Tibial nerve (tissue), 4 donors: Measurements from ENCODE around the gene CCRL2. TPM values are rescaled to one million over a fixed set of nuclear protein-coding genes. Genes with fewer than 3 reads are reported as not detected.
"Not testable (repeated sequence)": the region's sequence is repeated elsewhere in the genome, so short reads cannot be mapped to it uniquely, and the experiment has no call there.

ENCODE experiments used
- DNase-seq, 2 donors: peaks; one replicate each; pipeline ENCODE4 v3.0.0-alpha.2; 2019; ENCODE audit warnings: low spot score in 2 of 2
- H3K27ac ChIP-seq, 4 donors: fragments of 200-600 bp; sonication (generic) in 3 of 4; one replicate each; pipeline ENCODE4 v1.5.1; 2017 to 2019; ENCODE audit warnings: mild to moderate bottlenecking in 1 of 4
- H3K27me3 ChIP-seq, 2 donors: fragments of 200-600 bp; sonication (generic) in 1 of 2; one replicate each; pipeline versions ENCODE4 v1.5.1 to v1.6.0; 2017 to 2019
- H3K36me3 ChIP-seq, 3 donors: fragments of 200-600 bp; sonication (generic); one replicate each; pipeline ENCODE4 v1.5.1; 2018 to 2019
- H3K4me1 ChIP-seq, 4 donors: fragments of 200-600 bp; sonication (generic) in 3 of 4; one replicate each; pipeline ENCODE4 v1.5.1; 2017 to 2019
- H3K4me3 ChIP-seq, 4 donors: fragments of 200-600 bp; sonication (generic) in 3 of 4; one replicate each; pipeline ENCODE4 v1.5.1; 2017 to 2019; ENCODE audit warnings: mild to moderate bottlenecking in 1 of 4, moderate library complexity in 1 of 4
- H3K9me3 ChIP-seq, 4 donors: fragments of 200-600 bp; sonication (generic) in 3 of 4; one replicate each; pipeline ENCODE4 v1.5.1; 2017 to 2019
- EP300 ChIP-seq, 2 donors: sonication (generic); formaldehyde crosslinking; IDR thresholded peaks; one replicate each; pipeline ENCODE4 v1.6.1; 2017; ENCODE audit warnings: antibody characterized with exemption in 2 of 2, mild to moderate bottlenecking in 1 of 2
- POLR2A ChIP-seq, 2 donors: fragments of 450-650 bp; IDR thresholded peaks; one replicate each; pipeline ENCODE4 v1.6.1; 2017; ENCODE audit warnings: antibody characterized with exemption in 2 of 2, mild to moderate bottlenecking in 2 of 2, moderate library complexity in 2 of 2
- WGBS, 2 donors: methylation state at CpG; one replicate each; pipeline ENCODE4 v1.1.5; 2018; 5-methylcytosine and 5-hydroxymethylcytosine counted together
- total RNA-seq, 4 donors: library from RNA; depleted of rRNA; stranded (reverse); fragments of >200 nt; gene quantifications; one replicate each; pipeline ENCODE4 v1.1.0, GENCODE V29; 2016
- TF ChIP-seq, protein P1 (sequence below), 5 experiments: fragments of 200-600 bp in 3 of 5; fragments of 450-650 bp in 2 of 5; sonication (generic) in 3 of 5; IDR thresholded peaks; one replicate each; pipeline ENCODE4 v1.5.1; 2016 to 2019; ENCODE audit warnings: antibody characterized with exemption in 5 of 5, mild to moderate bottlenecking in 3 of 5, moderate library complexity in 2 of 5

CCRL2 gene
- total RNA-seq, 4 donors from 2014 or later = 1.3 to 2.7 (median 1.9) TPM

DNA sequence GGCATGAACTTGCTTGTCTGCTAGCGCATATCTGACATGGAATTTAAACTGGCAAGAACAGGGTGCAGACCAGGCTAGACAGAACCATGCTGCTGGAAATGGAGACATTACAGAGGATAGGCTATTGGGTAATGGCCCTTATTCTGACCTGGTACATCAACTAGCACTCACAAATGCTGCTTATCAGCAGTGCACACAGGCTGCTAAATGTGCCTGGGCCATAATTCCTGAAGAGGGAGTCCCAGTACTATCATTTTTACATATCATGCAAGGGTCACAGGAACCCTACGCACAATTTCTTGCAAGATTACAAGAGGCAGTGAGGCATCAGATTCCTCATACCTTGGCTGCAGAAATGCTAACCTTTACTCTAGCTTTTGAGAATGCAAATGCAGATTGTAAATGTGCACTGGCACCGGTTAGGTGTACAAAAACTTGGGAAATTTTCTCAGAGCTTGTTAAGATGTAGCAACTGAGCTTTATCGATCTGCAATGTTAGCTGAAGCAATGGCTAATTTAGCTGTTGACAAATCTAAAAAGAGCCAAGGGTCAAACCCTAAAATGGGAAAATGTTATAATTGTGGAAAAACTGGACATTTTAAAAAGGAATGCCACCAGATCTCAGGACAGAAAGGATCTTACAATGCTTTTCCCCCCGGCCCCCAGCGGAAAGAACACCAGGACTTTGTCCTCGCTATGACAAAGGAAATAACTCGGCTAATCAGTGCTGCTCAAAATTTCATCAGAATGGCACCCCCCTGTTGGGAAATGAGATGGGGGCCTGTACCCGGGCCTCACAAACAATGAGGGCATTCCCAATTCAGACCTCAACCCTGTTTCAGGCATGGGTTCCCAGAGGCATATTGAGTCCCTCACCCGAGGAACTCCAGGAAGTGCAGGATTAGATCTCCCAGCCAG, 21.1 kb downstream of the CCRL2 start:
- Histone ChIP-seq H3K4me3 (no peak overlapping the region), H3K27ac (no peak overlapping the region), H3K27me3 (no peaks in the 10 kb centered on the region), H3K4me1 (no peaks in the 10 kb centered on the region), H3K36me3 (no peaks in the 10 kb centered on the region), H3K9me3 (peaks cover 0 to 16% (median 0%) of the 10 kb centered on the region in 4 donors)
- WGBS, 2 donors = 70 to 77% methylated on average over 10 of the region's 10 CpGs
- TF ChIP-seq, protein P1, sequence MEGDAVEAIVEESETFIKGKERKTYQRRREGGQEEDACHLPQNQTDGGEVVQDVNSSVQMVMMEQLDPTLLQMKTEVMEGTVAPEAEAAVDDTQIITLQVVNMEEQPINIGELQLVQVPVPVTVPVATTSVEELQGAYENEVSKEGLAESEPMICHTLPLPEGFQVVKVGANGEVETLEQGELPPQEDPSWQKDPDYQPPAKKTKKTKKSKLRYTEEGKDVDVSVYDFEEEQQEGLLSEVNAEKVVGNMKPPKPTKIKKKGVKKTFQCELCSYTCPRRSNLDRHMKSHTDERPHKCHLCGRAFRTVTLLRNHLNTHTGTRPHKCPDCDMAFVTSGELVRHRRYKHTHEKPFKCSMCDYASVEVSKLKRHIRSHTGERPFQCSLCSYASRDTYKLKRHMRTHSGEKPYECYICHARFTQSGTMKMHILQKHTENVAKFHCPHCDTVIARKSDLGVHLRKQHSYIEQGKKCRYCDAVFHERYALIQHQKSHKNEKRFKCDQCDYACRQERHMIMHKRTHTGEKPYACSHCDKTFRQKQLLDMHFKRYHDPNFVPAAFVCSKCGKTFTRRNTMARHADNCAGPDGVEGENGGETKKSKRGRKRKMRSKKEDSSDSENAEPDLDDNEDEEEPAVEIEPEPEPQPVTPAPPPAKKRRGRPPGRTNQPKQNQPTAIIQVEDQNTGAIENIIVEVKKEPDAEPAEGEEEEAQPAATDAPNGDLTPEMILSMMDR (IDR thresholded peaks at IDR 0.05) = no peak
- TF ChIP-seq EP300 (IDR thresholded peaks at IDR 0.05) = no peak
- no peak for TF ChIP-seq POLR2A (IDR thresholded peaks at IDR 0.05)
- no peak for DNase-seq

DNA sequence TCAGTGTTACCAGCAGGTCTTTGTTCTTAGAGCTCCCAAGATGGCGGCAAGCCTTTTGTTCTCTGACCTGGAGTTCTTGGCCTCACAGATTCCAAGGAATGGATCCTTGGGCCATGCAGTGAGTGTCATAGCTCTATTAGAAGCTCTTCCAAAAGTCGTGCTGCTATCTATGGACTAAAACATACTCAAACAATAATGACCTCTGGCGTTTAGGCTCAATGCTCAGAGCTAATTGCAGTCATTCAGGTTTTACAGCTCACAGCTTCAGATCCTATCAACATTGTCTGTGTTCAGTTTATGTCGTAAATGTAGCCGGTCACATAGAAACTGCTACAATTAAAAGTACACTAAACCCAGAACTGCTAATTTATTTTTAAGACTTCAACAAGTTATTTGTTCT, 22.2 kb downstream of the CCRL2 start:
- Histone ChIP-seq H3K36me3 (no peaks in the 10 kb centered on the region), H3K9me3 (peaks cover 0 to 16% (median 0%) of the 10 kb centered on the region in 4 donors), H3K27me3 (no peaks in the 10 kb centered on the region), H3K4me1 (no peaks in the 10 kb centered on the region), H3K27ac (no peak overlapping the region), H3K4me3 (no peak overlapping the region)
- TF ChIP-seq EP300 (IDR thresholded peaks at IDR 0.05) = no peak
- no peak for TF ChIP-seq POLR2A (IDR thresholded peaks at IDR 0.05)
- TF ChIP-seq, protein P1 (IDR thresholded peaks at IDR 0.05) = no peak
- no peak for DNase-seq
- 41 to 46% methylated on average over 5 of the region's 5 CpGs for WGBS, 2 donors

DNA sequence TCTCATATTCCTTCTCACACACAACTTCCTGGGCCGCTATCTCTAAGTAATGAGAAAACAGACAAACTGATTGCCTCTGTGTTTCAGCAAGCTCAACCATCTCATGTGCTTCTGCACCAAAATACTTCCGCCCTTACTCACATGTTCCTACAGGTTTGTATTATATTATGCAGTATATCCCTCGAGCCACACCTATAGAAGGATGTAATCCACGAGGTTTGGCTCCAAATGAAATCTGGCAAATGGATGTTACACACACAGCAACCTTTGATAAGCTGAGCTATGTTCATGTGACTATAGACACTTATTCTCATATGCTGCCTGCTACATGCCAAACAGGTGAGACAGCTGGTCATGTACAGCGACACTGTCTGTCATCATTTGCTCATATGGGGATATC, 22.6 kb downstream of the CCRL2 start:
- no peak overlapping the region for H3K27ac ChIP-seq

DNA sequence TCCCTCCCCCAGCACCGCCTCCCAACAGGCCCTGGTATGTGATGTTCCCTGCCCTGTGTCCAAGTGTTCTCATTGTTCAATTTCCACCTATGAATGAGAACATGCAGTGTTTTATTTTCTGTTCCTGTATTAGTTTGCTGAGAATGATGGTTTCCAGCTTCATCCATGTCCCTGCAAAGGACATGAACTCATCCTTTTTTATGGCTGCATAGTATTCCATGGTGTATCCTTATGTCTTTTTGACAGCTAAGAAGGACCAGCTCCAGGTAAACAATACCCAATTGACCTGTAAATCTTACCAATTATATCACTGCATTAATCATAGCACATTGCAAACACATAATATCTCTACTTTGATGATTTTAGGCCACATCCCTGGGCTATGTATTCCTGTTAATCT, 23.8 kb downstream of the CCRL2 start:
- H3K27me3 ChIP-seq, H3K36me3 ChIP-seq, H3K4me3 ChIP-seq, H3K4me1 ChIP-seq, H3K27ac ChIP-seq, DNase-seq: not testable (repeated sequence)
- 93 to 94% methylated on average over 1 of the region's 1 CpG for WGBS, 2 donors
- H3K9me3 ChIP-seq = peaks cover 0 to 16% (median 0%) of the 10 kb centered on the region in 4 donors

More for the DNA sequence above, 22.6 kb downstream of the CCRL2 start:
- Histone ChIP-seq H3K4me1 (no peaks in the 10 kb centered on the region), H3K27me3 (no peaks in the 10 kb centered on the region), H3K36me3 (no peaks in the 10 kb centered on the region), H3K9me3 (peaks cover 0 to 16% (median 0%) of the 10 kb centered on the region in 4 donors), H3K4me3 (no peak overlapping the region)
- TF ChIP-seq, protein P1 (IDR thresholded peaks at IDR 0.05) = no peak
- no peak for TF ChIP-seq POLR2A (IDR thresholded peaks at IDR 0.05)
- no peak for TF ChIP-seq EP300 (IDR thresholded peaks at IDR 0.05)
- DNase-seq = no peak
- WGBS, 2 donors = 76 to 84% methylated on average over 5 of the region's 5 CpGs

DNA sequence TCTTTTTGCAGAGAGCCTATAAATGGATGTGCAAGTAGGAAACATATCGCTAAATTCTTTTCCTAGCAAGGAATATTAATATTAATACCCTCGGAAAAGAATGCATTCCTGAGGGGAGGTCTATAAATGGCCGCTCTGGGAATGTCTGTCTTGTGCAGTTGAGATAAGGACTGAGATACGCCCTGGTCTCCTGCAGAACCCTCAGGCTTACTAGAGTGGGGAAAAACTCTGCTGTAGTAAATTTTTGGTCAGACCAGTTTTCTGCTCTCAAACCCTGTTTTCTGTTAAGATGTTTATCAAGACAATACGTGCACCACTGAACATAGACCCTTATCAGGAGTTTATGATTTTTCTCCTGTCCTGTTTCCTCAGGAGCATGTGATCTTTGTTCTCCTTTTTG, 24.8 kb downstream of the CCRL2 start:
- H3K36me3 ChIP-seq, H3K27me3 ChIP-seq, H3K4me1 ChIP-seq, H3K4me3 ChIP-seq, H3K27ac ChIP-seq, DNase-seq: not testable (repeated sequence)
- 89 to 97% methylated on average over 5 of the region's 5 CpGs for WGBS, 2 donors
- H3K9me3 ChIP-seq = peaks cover 0 to 16% (median 0%) of the 10 kb centered on the region in 4 donors

DNA sequence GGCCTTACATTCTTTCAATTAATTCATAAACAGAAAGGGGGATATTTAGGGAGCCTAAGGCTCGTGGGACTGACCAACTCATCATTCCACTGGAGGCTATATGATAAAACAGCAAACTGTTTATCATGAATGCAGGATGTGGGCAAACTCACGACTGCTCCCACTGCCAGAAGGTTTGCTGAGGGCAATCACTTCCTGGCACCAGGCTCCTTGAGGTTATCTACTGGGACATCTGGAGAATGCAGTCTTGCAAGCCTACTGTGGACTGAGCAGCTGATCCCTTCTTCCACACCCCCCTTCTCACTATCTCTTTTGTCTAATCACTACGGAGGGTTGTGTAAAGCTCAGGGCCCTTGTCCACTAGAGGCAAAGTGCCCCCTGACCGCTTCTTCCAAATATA, 26.1 kb downstream of the CCRL2 start:
- peaks cover 0 to 16% (median 0%) of the 10 kb centered on the region in 4 donors for H3K9me3 ChIP-seq
- H3K4me1 ChIP-seq, H3K4me3 ChIP-seq, H3K27me3 ChIP-seq, H3K36me3 ChIP-seq, H3K27ac ChIP-seq, DNase-seq: not testable (repeated sequence)
- 66 to 80% methylated on average over 4 of the region's 4 CpGs for WGBS, 2 donors
